Endothelial cell of umbilical vein (primary cell): Measurements from ENCODE around the gene ZNF580. TPM values are rescaled to one million over a fixed set of nuclear protein-coding genes. Genes with fewer than 3 reads are reported as not detected.

Experiments used
- BruUV-seq: library from RNA; stranded (reverse); fragments of 400-500 nt; replicated peaks from 2 replicates; lab custom pipeline; 2021; lab: Mats Ljungman, UMichigan
- CTCF ChIA-PET: fragments of 300-600, 350-600 bp; sonication (Branson Sonifier 250); formaldehyde crosslinking; loops from one replicate; lab custom pipeline; 2021; ENCODE audit warnings: antibody characterized with exemption, inconsistent platforms; lab: Charles Lee
- POLR2A ChIA-PET: fragments of 300-600, 350-600 bp; sonication (Branson Sonifier 250); formaldehyde crosslinking; loops from one replicate; lab custom pipeline; 2021; ENCODE audit warnings: antibody characterized with exemption, inconsistent platforms; lab: Charles Lee
- DNase-seq: peaks from one replicate; pipeline ENCODE4 v3.0.0-alpha.2; 2011; ENCODE audit warnings: low read depth, low spot score
- FAIRE-seq: peaks from 2 replicates; lab custom pipeline; 2011; peaks lifted over from hg19 to GRCh38; lab: Jason Lieb, UNC
- H2AFZ ChIP-seq: 2 replicates; pipeline ENCODE4 v1.6.0; 2012; ENCODE audit warnings: low read depth, low read length, control low read depth, inconsistent platforms
- H3K27ac ChIP-seq: 2 replicates; pipeline ENCODE4 v1.5.1; 2011; ENCODE audit warnings: low read depth, mild to moderate bottlenecking, control low read depth, low read length, moderate library complexity; ENCODE audit not compliant: insufficient read depth
- H3K27me3 ChIP-seq, 2 experiments: 2 replicates each; pipeline versions ENCODE4 v1.6.0 to v1.6.1; 2011; ENCODE audit warnings: low read length in 2 of 2, mixed read lengths in 1 of 2; ENCODE audit not compliant: control insufficient read depth in 2 of 2, insufficient read depth in 2 of 2
- H3K36me3 ChIP-seq, 2 experiments: 2 replicates in 1 of 2; 3 replicates in 1 of 2; pipeline ENCODE4 v1.5.1; 2011; ENCODE audit warnings: low read length in 2 of 2, mild to moderate bottlenecking in 1 of 2, moderate library complexity in 1 of 2; ENCODE audit not compliant: control insufficient read depth in 2 of 2, insufficient read depth in 2 of 2; ENCODE audit errors: extremely low read depth in 1 of 2
- H3K4me1 ChIP-seq: 3 replicates; pipeline ENCODE4 v1.5.1; 2011; ENCODE audit warnings: mild to moderate bottlenecking, low read length; ENCODE audit not compliant: control insufficient read depth, insufficient read depth; ENCODE audit errors: extremely low read depth
- H3K4me2 ChIP-seq: 2 replicates; pipeline ENCODE4 v1.6.1; 2011; ENCODE audit warnings: low read length, control low read depth, mixed read lengths; ENCODE audit not compliant: insufficient read depth
- H3K4me3 ChIP-seq, 3 experiments: fragments of 200-600 bp in 1 of 3; sonication (generic), shearing (Covaris generic) in 1 of 3; replicated peaks in 1 of 3; 2 replicates each; pipeline ENCODE4 v1.5.1; 2011 to 2016; ENCODE audit warnings: control low read depth in 3 of 3, low read length in 3 of 3, mild to moderate bottlenecking in 2 of 3, inconsistent platforms in 1 of 3, low read depth in 1 of 3, moderate library complexity in 1 of 3; ENCODE audit not compliant: insufficient read depth in 1 of 3
- H3K79me2 ChIP-seq: 2 replicates; pipeline ENCODE4 v1.6.0; 2012; ENCODE audit warnings: low read length, inconsistent platforms; ENCODE audit not compliant: control insufficient read depth, insufficient read depth
- H3K9ac ChIP-seq: replicated peaks from 2 replicates; pipeline ENCODE3; 2011; ENCODE audit warnings: low read length, control low read depth; ENCODE audit not compliant: insufficient read depth; ENCODE audit errors: extremely low read depth
- H3K9me1 ChIP-seq: replicated peaks from 3 replicates; pipeline ENCODE4 v1.6.0; 2011; ENCODE audit warnings: mild to moderate bottlenecking, low read length; ENCODE audit not compliant: control insufficient read depth, insufficient read depth; ENCODE audit errors: extremely low read depth
- H3K9me3 ChIP-seq: replicated peaks from 2 replicates; pipeline ENCODE4 v1.5.1; 2012; ENCODE audit warnings: low read length, inconsistent platforms; ENCODE audit not compliant: control insufficient read depth, insufficient read depth
- H4K20me1 ChIP-seq: replicated peaks from 2 replicates; pipeline ENCODE3; 2011; ENCODE audit warnings: mild to moderate bottlenecking, low read length; ENCODE audit not compliant: control insufficient read depth, insufficient read depth; ENCODE audit errors: extremely low read depth
- EZH2 ChIP-seq: IDR thresholded peaks from 2 replicates; pipeline ENCODE4 v1.6.1; 2012; ENCODE audit warnings: borderline replicate concordance, low read depth, mild to moderate bottlenecking, moderate library complexity, low read length, inconsistent platforms; ENCODE audit not compliant: severe bottlenecking
- FOS ChIP-seq: IDR thresholded peaks from 2 replicates; pipeline ENCODE4 v1.6.1; 2011; ENCODE audit warnings: mild to moderate bottlenecking, low read length, moderate library complexity, borderline replicate concordance; ENCODE audit not compliant: insufficient read depth
- GATA2 ChIP-seq: IDR thresholded peaks from 2 replicates; pipeline ENCODE4 v1.7.0; 2011; ENCODE audit warnings: low read depth, mild to moderate bottlenecking, moderate library complexity, mixed read lengths, low read length; ENCODE audit not compliant: insufficient read length, insufficient read depth
- JUN ChIP-seq: IDR thresholded peaks from 2 replicates; pipeline ENCODE4 v1.6.1; 2011; ENCODE audit warnings: borderline replicate concordance, low read depth; ENCODE audit not compliant: insufficient read length, insufficient read depth
- MYC ChIP-seq: IDR thresholded peaks from one replicate; pipeline ENCODE4 v1.6.1; 2011; ENCODE audit warnings: mild to moderate bottlenecking, low read depth, low read length
- POLR2A ChIP-seq: IDR thresholded peaks from 2 replicates; pipeline ENCODE4 v1.6.1; 2012; ENCODE audit warnings: low read depth, mild to moderate bottlenecking, control low read depth, low read length
- POLR2AphosphoS5 ChIP-seq: IDR thresholded peaks from 2 replicates; pipeline ENCODE4 v1.6.1; 2012; ENCODE audit warnings: low read depth, mild to moderate bottlenecking, control low read depth, low read length, moderate library complexity; ENCODE audit not compliant: insufficient read depth
- dilution Hi-C: fragments of 300-500 bp; cut with MboI; formaldehyde crosslinking; loops from one replicate; pipeline ENCODE4 v1.15.0; 2019; ENCODE audit warnings: low sequenced_read_pairs; ENCODE audit not compliant: extremely low pct_ligation_motif_present
- intact Hi-C: fragments of 100-400 bp; cut with micrococcal nuclease; formaldehyde crosslinking; loops from one replicate; pipeline ENCODE4 v1.10.0; 2022
- polyA plus RNA-seq, 4 experiments: library from polyadenylated mRNA; depleted of rRNA in 3 of 4; stranded (reverse) in 3 of 4; unstranded in 1 of 4; fragments of >200 nt; gene quantifications; 2 replicates each; pipeline versions ENCODE4 v1.2.1 to v1.2.3, GENCODE V29; 2011 to 2012; ENCODE audit warnings: missing spikeins in 1 of 4
- total RNA-seq: library from RNA; stranded (reverse); gene quantifications from 2 replicates; pipeline ENCODE4 v1.2.3, GENCODE V29; 2021
- TF ChIP-seq, protein P1 (sequence below), 2 donors: IDR thresholded peaks; 1 replicate in 1 of 2; 2 replicates in 1 of 2; pipeline ENCODE4 v1.5.1; 2011; ENCODE audit warnings: low read length in 2 of 2, mild to moderate bottlenecking in 2 of 2, moderate library complexity in 2 of 2, control low read depth in 1 of 2, inconsistent platforms in 1 of 2, low read depth in 1 of 2; ENCODE audit not compliant: insufficient read depth in 1 of 2; ENCODE audit errors: extremely low read depth in 1 of 2
- TF ChIP-seq, protein P2 (sequence below): IDR thresholded peaks from 2 replicates; pipeline ENCODE4 v1.6.1; 2011; ENCODE audit not compliant: insufficient read depth, insufficient read length

ZNF580 gene
- total and polyA plus RNA-seq, 2 donors (not counting 3 experiments of a cell fraction or from before 2014, with no cell fraction given), result 13.7 to 41.1 TPM

DNA sequence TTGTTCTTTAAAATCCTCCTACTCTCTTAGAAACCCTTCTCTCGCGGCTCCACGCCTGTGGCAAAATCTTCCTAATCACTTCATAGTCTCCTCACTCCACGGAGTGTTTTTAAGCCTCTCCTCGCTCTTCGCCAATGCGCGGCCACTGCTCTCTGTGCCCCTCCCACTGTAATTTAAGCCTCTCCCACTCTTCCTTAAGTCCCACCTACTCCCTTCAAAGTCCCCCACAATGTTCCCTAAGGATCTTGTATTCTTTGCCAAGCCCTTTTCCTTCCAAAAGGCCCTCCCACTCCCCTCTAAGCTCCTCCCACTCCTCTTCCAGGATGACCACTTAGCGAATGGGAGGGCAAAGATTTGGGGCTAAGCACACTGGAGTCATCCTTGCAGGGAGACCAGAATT lies 42.8 kb upstream of the ZNF580 start:
- H3K4me2 ChIP-seq, result no peak overlapping the region
- dilution Hi-C loops (no loop called here), intact Hi-C loops (loop anchor here (2.0 kb wide), 2 partner anchors 17 to 81 kb away; partner anchors contain the start of gene ZNF579)
- no peaks in the 10 kb centered on the region for H3K9me1 ChIP-seq
- H4K20me1 ChIP-seq, result no peaks in the 10 kb centered on the region
- DNase-seq (no peak), FAIRE-seq (no peak)
- no peak overlapping the region for H3K9ac ChIP-seq
- no TSS peak for BruUV-seq
- no peak overlapping the region for H2AFZ ChIP-seq
- peaks cover 2% of the 10 kb centered on the region for H3K79me2 ChIP-seq
- no peak overlapping the region for H3K27ac ChIP-seq
- no peak overlapping the region for H3K4me3 ChIP-seq
- peaks cover 3 to 14% of the 10 kb centered on the region in 2 experiments for H3K36me3 ChIP-seq
- H3K4me1 ChIP-seq, result peaks cover 8% of the 10 kb centered on the region
- ChIA-PET POLR2A (interaction anchor here (0.6 to 1.8 kb wide), 2 partner anchors 26 to 341 kb away, joined by 7 to 8 read pairs; partner anchors contain the start of gene ZNF784), CTCF (interaction anchor here (1.3 kb wide), 1 partner anchor 42 kb away, joined by 4 read pairs; no protein-coding TSS in a partner anchor)
- TF ChIP-seq, protein P1, sequence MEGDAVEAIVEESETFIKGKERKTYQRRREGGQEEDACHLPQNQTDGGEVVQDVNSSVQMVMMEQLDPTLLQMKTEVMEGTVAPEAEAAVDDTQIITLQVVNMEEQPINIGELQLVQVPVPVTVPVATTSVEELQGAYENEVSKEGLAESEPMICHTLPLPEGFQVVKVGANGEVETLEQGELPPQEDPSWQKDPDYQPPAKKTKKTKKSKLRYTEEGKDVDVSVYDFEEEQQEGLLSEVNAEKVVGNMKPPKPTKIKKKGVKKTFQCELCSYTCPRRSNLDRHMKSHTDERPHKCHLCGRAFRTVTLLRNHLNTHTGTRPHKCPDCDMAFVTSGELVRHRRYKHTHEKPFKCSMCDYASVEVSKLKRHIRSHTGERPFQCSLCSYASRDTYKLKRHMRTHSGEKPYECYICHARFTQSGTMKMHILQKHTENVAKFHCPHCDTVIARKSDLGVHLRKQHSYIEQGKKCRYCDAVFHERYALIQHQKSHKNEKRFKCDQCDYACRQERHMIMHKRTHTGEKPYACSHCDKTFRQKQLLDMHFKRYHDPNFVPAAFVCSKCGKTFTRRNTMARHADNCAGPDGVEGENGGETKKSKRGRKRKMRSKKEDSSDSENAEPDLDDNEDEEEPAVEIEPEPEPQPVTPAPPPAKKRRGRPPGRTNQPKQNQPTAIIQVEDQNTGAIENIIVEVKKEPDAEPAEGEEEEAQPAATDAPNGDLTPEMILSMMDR (IDR thresholded peaks at IDR 0.05; ENCODE audit: extremely low read depth in 1 of 2, insufficient read depth in 1 of 2, low read depth in 1 of 2, low read length in 2 of 2), result no peak
- TF ChIP-seq POLR2AphosphoS5 (no peak), EZH2 (no peak), MYC (no peak), FOS (no peak), POLR2A (no peak), GATA2 (no peak), JUN (no peak)
- TF ChIP-seq, protein P2, sequence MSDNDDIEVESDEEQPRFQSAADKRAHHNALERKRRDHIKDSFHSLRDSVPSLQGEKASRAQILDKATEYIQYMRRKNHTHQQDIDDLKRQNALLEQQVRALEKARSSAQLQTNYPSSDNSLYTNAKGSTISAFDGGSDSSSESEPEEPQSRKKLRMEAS, result no peak
- no peaks in the 10 kb centered on the region for H3K9me3 ChIP-seq
- H3K27me3 ChIP-seq, result no peaks in the 10 kb centered on the region
